GM03348 (cell line): ENCODE data around the gene SCYGR6.

Experiments used
- DNase-seq: peaks from one replicate; pipeline ENCODE4 v3.0.0; 2012; ENCODE audit warnings: low spot score

SCYGR6 gene

DNA sequence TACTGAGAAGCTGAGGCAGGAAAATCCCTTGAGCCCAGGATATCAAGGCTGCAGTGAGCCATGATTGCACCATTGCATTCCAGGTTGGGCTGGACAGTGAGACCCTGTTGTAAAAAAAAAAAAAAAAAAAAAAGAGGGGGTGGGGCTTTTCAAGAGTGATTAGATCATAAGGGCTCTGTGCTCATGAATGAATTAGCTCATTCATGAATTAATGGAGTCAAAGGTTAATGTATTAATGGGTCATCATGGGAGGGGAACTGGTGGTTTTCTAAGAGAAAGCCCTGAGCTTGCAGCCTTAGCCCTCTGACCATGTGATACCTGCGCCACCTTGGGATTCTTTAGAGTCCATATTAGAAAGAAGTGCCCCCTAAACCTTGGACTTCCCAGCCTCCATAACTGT lies 11.3 kb downstream of the SCYGR6 start:
- no peak for DNase-seq

GRCh38 chr2:227710986-227711385 lies 13.6 kb downstream of the SCYGR6 start:
- no peak for DNase-seq

DNA sequence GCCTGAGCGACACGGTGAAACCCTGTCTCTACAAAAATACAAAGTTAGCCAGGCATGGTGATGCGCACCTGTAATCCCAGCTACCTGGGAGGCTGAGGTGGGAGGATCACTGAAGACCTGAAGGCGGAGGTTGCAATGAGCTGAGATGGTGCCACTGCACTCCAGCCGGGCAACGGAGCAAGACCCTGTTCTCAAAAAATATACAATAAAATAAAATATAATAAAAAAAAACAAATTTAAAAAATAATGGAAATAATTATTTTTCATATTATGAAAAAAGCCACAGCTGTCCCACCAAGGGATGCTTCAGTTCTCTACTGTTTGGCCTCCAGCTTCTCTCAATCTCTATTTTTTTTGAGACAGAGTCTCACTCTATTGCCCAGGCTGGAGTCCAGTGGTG lies 17.2 kb downstream of the SCYGR6 start:
- DNase-seq = no peak

- DNase-seq = no peak
Observed at GRCh38 chr2:227706859-227707258, 17.7 kb downstream of the SCYGR6 start.

DNA sequence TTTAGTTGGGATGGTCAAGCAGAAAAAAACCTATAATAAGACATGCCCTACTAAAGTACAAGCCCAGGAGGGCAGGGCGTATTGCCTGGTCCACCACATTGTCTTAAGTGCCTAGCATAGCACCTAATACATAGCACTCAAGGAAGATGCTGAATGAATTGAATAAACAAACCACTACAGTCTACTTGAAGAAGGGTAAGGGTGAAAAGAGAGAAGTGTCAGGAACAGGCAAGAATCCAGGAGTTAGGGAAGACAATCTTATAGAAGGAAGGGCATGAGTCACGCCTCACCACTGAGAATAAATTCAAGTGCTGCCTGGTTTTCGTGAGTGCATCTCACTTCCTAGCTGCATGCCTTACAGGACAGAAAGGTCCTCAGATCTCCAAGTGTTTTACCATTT lies 20.6 kb downstream of the SCYGR6 start:
- DNase-seq = no peak

DNA sequence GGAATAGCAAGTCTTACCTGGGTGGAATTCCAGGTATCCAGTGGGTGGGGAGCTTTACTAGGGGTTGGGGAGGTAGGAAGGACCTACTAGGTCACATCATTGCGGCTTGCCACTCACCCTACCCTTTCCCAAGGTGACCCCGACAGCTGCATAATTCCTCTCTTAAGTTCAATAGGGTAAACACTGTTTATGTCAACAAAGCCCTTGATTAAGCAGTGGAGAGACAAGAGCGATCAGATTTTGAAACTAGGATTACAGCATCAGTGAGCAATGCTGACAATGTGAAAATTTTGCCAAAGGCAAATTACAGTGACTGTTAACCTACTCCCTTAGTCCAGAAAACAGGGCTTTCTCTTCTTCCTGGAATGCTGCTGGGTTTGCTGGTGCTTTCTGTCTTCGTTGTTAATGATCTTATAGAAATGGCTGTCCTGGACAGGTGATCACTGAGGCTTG lies 21.3 kb downstream of the SCYGR6 start:
- DNase-seq = peak; percentile 48

DNA sequence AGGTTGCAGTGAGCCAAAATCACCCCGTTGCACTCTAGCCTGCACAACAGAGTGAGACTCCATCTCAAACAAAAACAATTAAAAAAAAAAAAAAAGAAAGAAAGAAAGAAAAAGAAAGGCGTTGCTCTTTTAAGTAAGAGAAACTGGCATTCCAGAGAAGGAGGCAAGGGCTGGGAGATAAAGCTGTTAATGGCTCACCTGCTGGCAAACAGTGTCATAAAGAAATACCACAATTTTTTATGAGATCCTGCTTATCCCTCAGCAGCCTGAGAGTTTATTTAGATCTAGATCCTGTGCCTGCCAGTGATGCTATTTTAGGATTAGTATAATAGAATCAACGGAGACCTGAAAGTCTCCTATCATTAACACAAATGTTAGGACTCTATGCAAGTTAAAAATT lies 23.0 kb downstream of the SCYGR6 start:
- DNase-seq = no peak

DNA sequence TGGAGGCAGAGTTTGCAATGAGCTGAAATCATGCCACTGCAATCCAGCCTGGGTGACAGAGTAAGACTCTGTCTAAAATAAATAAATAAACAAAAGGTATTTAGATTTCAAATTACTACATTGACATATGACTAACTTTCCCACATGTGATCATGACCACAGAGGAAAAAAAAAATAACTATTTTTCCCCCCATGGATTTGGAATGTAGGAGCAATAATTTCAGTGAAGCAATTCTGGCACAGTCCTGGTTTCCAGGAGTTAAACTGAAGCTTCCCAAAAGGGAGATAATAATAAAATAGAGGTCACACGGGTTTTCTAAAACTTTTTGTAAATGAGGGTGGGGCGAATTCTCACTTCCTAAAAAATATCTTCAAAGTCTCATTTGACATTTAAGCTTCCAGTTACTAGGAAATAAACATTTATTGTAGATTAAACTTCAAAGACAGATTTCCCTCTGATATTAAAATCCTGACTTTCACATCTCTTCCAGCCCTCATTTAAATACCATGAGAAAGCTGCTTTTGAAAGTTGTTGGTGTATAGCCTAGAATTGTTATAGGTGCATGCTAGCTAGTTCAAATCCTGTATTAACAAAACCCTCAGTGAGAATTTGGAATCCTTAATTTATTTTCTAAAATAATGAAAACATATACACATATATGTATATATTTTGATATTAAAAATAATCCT lies 27.4 kb downstream of the SCYGR6 start:
- no peak for DNase-seq

DNA sequence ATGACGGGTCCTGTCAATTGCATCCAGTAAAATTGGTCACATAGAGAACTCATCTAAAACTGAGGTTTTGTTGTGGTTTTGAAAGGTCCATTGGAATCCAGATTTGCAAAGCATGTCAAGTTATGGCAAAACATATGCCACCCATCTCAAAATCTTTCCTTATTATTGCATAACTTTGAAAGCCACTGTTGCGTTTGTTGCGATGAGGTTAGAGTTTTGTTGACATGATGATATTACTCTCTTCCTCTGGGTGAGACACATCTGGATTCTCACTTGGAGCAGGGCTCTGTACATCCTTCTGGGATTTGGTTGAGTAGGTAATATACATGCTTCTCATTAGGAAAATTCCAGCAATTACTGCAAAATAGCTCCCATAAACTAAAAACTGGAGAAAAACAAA lies 37.4 kb downstream of the SCYGR6 start:
- no peak for DNase-seq

- DNase-seq = no peak
Observed at GRCh38 chr2:227684258-227684657, 40.3 kb downstream of the SCYGR6 start.

DNA sequence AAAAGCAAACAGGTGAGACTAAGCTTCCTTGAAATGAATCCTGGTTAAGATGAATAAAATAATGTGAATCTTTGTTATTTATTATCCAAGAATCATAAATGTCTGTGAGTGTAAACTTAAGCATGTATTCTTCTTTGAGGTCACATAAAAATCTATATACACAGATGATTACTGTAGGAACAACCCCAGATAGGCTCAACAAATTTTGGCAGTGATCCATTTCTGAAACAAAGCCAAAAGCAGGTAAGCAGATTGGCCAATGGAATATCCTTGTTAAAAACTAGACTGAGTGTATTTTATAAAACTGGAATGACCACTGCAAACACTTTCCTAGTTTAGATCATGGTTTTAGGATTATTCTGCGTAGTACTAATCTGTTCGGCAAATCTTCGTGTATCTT lies 46.6 kb downstream of the SCYGR6 start:
- no peak for DNase-seq

DNA sequence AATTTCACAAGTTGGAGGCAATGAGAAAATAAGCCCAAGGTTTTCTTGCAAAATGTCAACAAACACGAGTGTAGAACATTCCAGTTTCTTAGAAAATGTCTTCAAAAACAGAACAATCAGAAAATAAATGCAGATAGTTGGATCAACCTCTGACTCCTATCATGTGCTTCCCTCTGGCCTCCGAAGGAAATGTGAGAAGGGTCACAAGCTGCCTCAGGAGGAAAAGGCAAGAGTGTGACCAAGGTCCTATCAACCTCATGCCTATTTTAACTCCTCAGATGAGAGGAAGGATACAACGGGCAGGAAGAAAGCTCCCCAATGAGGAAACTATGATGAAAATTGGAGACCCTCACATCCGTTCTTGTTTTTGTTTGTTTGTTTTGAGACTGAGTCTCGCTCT lies 50.1 kb downstream of the SCYGR6 start:
- no peak for DNase-seq
